ENCODE results near the gene ADAMTS9. TPM values are rescaled to one million over a fixed set of nuclear protein-coding genes. Genes with fewer than 3 reads are reported as not detected.

The ADAMTS9 gene
- total and polyA plus RNA-seq, 8 donors: 5.5 to 107 (median 30.5) TPM

- Histone ChIP-seq H3K4me1 (peaks cover 0 to 12% (median 6%) of the 10 kb centered on the region in 4 donors), H3K9me3 (no peaks in the 10 kb centered on the region), H3K27me3 (no peaks in the 10 kb centered on the region), H3K4me3 (no peak overlapping the region), H3K36me3 (peaks cover 0 to 7% (median 5%) of the 10 kb centered on the region in 4 donors), H3K27ac (no peak overlapping the region)
- peak in 1 of 2 donors; percentile 28 for DNase-seq
- 66 to 77% (median 71%) methylated on average over 2 of the region's 2 CpGs for whole genome bisulfite sequencing, 5 donors
- intact Hi-C loops (cut with DNase I; ENCODE audit: low total_unique reads): no loop called here
- TF ChIP-seq POLR2A (IDR thresholded peaks at IDR 0.05) (no peak), POLR2AphosphoS5 (IDR thresholded peaks at IDR 0.05) (no peak), EP300 (IDR thresholded peaks at IDR 0.05) (no peak), CTCF (IDR thresholded peaks at IDR 0.05) (no peak)
Observed at GRCh38 chr3:64608741-64609140, 79.1 kb downstream of the ADAMTS9 start.

- no peaks in the 10 kb centered on the region for H3K4me1 ChIP-seq
- no peak for TF ChIP-seq POLR2A (IDR thresholded peaks at IDR 0.05)
- no peak for TF ChIP-seq EP300 (IDR thresholded peaks at IDR 0.05)
- no peak for TF ChIP-seq CTCF (IDR thresholded peaks at IDR 0.05)
- no peak for TF ChIP-seq POLR2AphosphoS5 (IDR thresholded peaks at IDR 0.05)
- 90 to 100% (median 96%) methylated on average over 2 of the region's 2 CpGs for WGBS, 5 donors
- H3K27me3 ChIP-seq: no peaks in the 10 kb centered on the region
- peaks cover 0 to 17% (median 11%) of the 10 kb centered on the region in 4 donors for H3K36me3 ChIP-seq
- no peak overlapping the region for H3K4me3 ChIP-seq
- DNase-seq: no peak
- H3K9me3 ChIP-seq: no peaks in the 10 kb centered on the region
- intact Hi-C loops (cut with DNase I; ENCODE audit: low total_unique reads): no loop called here
- no peak overlapping the region for H3K27ac ChIP-seq
Observed at GRCh38 chr3:64607032-64607551, 80.7 kb downstream of the ADAMTS9 start.

- intact Hi-C loops (cut with DNase I; ENCODE audit: low total_unique reads): no loop called here
Observed at GRCh38 chr3:64604313-64604712, 83.5 kb downstream of the ADAMTS9 start.

GRCh38 chr3:64601824-64602223 lies 86.0 kb downstream of the ADAMTS9 start:
- Histone ChIP-seq H3K4me3 (no peak overlapping the region), H3K9me3 (no peaks in the 10 kb centered on the region), H3K36me3 (peaks cover 0 to 27% (median 16%) of the 10 kb centered on the region in 4 donors), H3K4me1 (no peaks in the 10 kb centered on the region), H3K27ac (no peak overlapping the region), H3K27me3 (no peaks in the 10 kb centered on the region)
- WGBS, 5 donors: 95 to 98% (median 96%) methylated on average over 9 of the region's 9 CpGs
- DNase-seq: no peak
- intact Hi-C loops (cut with DNase I; ENCODE audit: low total_unique reads): no loop called here
- TF ChIP-seq CTCF (IDR thresholded peaks at IDR 0.05): no peak
- TF ChIP-seq POLR2AphosphoS5 (IDR thresholded peaks at IDR 0.05): no peak
- TF ChIP-seq POLR2A (IDR thresholded peaks at IDR 0.05): no peak
- no peak for TF ChIP-seq EP300 (IDR thresholded peaks at IDR 0.05)

More at GRCh38 chr3:64604313-64604712, 83.5 kb downstream of the ADAMTS9 start:
- no peaks in the 10 kb centered on the region for H3K9me3 ChIP-seq
- H3K36me3 ChIP-seq: peaks cover 0 to 27% (median 16%) of the 10 kb centered on the region in 4 donors
- WGBS, 5 donors: 66 to 80% (median 74%) methylated on average over 3 of the region's 3 CpGs
- no peaks in the 10 kb centered on the region for H3K27me3 ChIP-seq
- H3K4me3 ChIP-seq: no peak overlapping the region
- H3K27ac ChIP-seq: no peak overlapping the region
- no peaks in the 10 kb centered on the region for H3K4me1 ChIP-seq
- DNase-seq: no peak
- TF ChIP-seq POLR2AphosphoS5 (IDR thresholded peaks at IDR 0.05): no peak
- no peak for TF ChIP-seq EP300 (IDR thresholded peaks at IDR 0.05)
- TF ChIP-seq POLR2A (IDR thresholded peaks at IDR 0.05): no peak
- TF ChIP-seq CTCF (IDR thresholded peaks at IDR 0.05): no peak
